IMR-90 (cell line): ENCODE data around the gene ADAMTSL1.

Experiments
- MXI1 ChIP-seq: IDR thresholded peaks from 2 replicates; pipeline ENCODE4 v1.6.1; 2012; ENCODE audit warnings: low read depth, mild to moderate bottlenecking, low read length, moderate library complexity, borderline replicate concordance
- TF ChIP-seq, protein P1 (sequence below): conservative IDR thresholded peaks from 2 replicates; pipeline ENCODE4 v1.5.1; 2012; ENCODE audit warnings: mild to moderate bottlenecking, low read depth, low read length, improper control_type of control experiment

DNA sequence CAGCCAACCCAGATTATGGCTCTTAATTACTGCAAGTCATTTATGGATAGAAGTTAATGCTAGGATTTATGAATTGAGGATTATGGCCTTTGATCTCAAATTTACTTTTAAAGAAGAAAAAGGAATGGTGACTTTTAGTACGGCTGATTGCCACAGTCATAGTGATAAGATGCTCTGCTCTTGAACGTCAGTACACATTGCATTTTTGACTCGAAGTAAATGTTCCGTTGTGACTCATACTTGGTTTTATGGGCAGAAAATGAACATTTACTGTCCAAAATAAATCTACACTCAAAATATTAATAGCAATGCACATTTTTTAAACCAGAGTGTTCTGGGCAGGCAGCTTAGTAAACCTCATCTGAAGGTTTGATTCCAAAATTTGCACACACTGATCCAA lies 830 bp downstream of the ADAMTSL1 start:
- TF ChIP-seq, protein P1, sequence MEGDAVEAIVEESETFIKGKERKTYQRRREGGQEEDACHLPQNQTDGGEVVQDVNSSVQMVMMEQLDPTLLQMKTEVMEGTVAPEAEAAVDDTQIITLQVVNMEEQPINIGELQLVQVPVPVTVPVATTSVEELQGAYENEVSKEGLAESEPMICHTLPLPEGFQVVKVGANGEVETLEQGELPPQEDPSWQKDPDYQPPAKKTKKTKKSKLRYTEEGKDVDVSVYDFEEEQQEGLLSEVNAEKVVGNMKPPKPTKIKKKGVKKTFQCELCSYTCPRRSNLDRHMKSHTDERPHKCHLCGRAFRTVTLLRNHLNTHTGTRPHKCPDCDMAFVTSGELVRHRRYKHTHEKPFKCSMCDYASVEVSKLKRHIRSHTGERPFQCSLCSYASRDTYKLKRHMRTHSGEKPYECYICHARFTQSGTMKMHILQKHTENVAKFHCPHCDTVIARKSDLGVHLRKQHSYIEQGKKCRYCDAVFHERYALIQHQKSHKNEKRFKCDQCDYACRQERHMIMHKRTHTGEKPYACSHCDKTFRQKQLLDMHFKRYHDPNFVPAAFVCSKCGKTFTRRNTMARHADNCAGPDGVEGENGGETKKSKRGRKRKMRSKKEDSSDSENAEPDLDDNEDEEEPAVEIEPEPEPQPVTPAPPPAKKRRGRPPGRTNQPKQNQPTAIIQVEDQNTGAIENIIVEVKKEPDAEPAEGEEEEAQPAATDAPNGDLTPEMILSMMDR, result no peak
- TF ChIP-seq MXI1, result no peak
